DOHH2 (cell line): ENCODE results near the gene CD207.

Source experiments
- H3F3A ChIP-seq: fragments of 200-600 bp; sonication (generic), shearing (Covaris generic); 2 replicates; pipeline ENCODE4 v1.6.0; 2016; ENCODE audit warnings: antibody characterized with exemption, mild to moderate bottlenecking; ENCODE audit not compliant: control insufficient read depth, insufficient read depth
- H3K27ac ChIP-seq: fragments of 200-600 bp; sonication (generic); 2 replicates; pipeline ENCODE4 v1.5.1; 2014; ENCODE audit warnings: low read depth, mild to moderate bottlenecking, low read length, moderate library complexity
- H3K27me3 ChIP-seq: fragments of 200-600 bp; sonication (generic); 2 replicates; pipeline ENCODE4 v1.6.1; 2014; ENCODE audit warnings: mild to moderate bottlenecking, low read length, mixed read lengths; ENCODE audit not compliant: control insufficient read depth
- H3K36me3 ChIP-seq: fragments of 200-600 bp; sonication (generic); 2 replicates; pipeline ENCODE4 v1.6.1; 2014; ENCODE audit warnings: mild to moderate bottlenecking, low read length, moderate library complexity, mixed read lengths; ENCODE audit not compliant: control insufficient read depth
- H3K4me1 ChIP-seq: fragments of 200-600 bp; sonication (generic); 2 replicates; pipeline ENCODE4 v1.6.1; 2014; ENCODE audit warnings: mild to moderate bottlenecking, low read length, mixed read lengths; ENCODE audit not compliant: control insufficient read depth
- H3K4me2 ChIP-seq: fragments of 200-600 bp; sonication (generic); 2 replicates; pipeline ENCODE4 v1.6.0; 2014; ENCODE audit warnings: mild to moderate bottlenecking, low read length, moderate library complexity
- H3K4me3 ChIP-seq: fragments of 200-600 bp; sonication (generic); 2 replicates; pipeline ENCODE4 v1.5.1; 2014; ENCODE audit warnings: mild to moderate bottlenecking, low read length, mixed read lengths
- H3K79me2 ChIP-seq: fragments of 200-600 bp; sonication (generic); 2 replicates; pipeline ENCODE4 v1.6.1; 2014; ENCODE audit warnings: mild to moderate bottlenecking, low read length, mixed read lengths; ENCODE audit not compliant: control insufficient read depth
- H3K9me2 ChIP-seq: fragments of 200-600 bp; sonication (generic); replicated peaks from 2 replicates; pipeline ENCODE4 v1.6.1; 2014; ENCODE audit warnings: mild to moderate bottlenecking, low read length, mixed read lengths; ENCODE audit not compliant: control insufficient read depth
- H3K9me3 ChIP-seq: fragments of 200-600 bp; sonication (generic); 2 replicates; pipeline ENCODE4 v1.6.1; 2014; ENCODE audit warnings: antibody characterized with exemption, low read length, mixed read lengths; ENCODE audit not compliant: control insufficient read depth, insufficient read depth
- H4K20me1 ChIP-seq: fragments of 200-600 bp; sonication (generic); 2 replicates; pipeline ENCODE4 v1.6.0; 2014; ENCODE audit warnings: low read depth, mild to moderate bottlenecking, antibody characterized with exemption, low read length, moderate library complexity; ENCODE audit not compliant: control insufficient read depth, insufficient read depth
- EZH2phosphoT487 ChIP-seq: fragments of 200-600 bp; sonication (generic); IDR thresholded peaks from 2 replicates; pipeline ENCODE4 v1.6.1; 2017; ENCODE audit warnings: borderline replicate concordance, mild to moderate bottlenecking, antibody characterized with exemption, low read length, moderate library complexity, mixed read lengths
- TF ChIP-seq, protein P1 (sequence below): fragments of 200-600 bp; sonication (generic); IDR thresholded peaks from one replicate; pipeline ENCODE4 v1.5.1; 2014; ENCODE audit warnings: antibody characterized with exemption, mild to moderate bottlenecking, low read depth, low read length; ENCODE audit not compliant: poor library complexity, severe bottlenecking

CD207 gene

DNA sequence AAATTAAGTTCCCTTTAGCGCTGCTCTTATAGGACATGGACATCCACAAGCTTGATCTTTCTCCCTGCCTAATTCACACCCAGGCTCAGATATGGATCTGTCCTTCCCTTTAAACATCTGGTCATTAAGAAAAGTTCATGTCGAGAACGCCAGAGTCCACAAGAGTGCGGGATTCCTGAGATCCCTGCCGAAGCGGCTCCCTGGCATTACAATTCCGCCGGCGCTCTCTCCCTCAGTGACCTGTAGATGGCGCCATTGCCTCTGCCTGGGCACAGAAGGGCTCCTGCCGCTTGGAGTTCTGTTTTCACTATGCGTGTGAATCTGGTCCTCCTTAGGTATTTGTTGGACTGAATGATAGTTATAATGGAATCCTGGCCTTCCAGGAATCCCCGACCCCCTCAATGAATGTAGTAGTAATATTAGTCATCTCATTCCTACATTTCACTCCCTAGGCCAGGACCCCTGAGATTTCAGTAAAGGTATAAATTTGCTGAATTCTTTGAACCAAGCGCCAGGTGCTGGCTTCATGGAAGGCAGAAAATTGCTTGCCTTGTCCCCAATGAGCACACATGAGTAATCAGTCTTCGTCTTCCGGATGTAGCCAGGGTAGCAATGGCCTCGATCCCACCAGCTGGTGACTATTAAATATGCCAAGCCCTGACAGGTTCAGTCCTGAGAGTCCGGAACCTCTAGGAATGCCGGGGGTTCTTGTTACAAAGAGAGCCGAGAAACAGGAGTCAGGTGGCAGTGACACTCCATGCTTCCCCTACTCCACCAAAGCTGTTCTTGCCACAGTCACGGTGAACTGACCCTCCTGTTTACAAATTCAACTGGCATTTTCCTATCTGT lies 26.4 kb upstream of the CD207 start:
- Histone ChIP-seq H3K4me3 (no peak overlapping the region), H4K20me1 (no peaks in the 10 kb centered on the region), H3K27ac (no peak overlapping the region), H3F3A (no peaks in the 10 kb centered on the region), H3K9me3 (no peaks in the 10 kb centered on the region), H3K79me2 (no peaks in the 10 kb centered on the region), H3K27me3 (peaks cover 24% of the 10 kb centered on the region), H3K36me3 (no peaks in the 10 kb centered on the region), H3K9me2 (no peaks in the 10 kb centered on the region), H3K4me2 (no peak overlapping the region), H3K4me1 (no peaks in the 10 kb centered on the region)
- no peak for TF ChIP-seq EZH2phosphoT487
- TF ChIP-seq, protein P1, sequence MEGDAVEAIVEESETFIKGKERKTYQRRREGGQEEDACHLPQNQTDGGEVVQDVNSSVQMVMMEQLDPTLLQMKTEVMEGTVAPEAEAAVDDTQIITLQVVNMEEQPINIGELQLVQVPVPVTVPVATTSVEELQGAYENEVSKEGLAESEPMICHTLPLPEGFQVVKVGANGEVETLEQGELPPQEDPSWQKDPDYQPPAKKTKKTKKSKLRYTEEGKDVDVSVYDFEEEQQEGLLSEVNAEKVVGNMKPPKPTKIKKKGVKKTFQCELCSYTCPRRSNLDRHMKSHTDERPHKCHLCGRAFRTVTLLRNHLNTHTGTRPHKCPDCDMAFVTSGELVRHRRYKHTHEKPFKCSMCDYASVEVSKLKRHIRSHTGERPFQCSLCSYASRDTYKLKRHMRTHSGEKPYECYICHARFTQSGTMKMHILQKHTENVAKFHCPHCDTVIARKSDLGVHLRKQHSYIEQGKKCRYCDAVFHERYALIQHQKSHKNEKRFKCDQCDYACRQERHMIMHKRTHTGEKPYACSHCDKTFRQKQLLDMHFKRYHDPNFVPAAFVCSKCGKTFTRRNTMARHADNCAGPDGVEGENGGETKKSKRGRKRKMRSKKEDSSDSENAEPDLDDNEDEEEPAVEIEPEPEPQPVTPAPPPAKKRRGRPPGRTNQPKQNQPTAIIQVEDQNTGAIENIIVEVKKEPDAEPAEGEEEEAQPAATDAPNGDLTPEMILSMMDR, result peak; percentile 99

DNA sequence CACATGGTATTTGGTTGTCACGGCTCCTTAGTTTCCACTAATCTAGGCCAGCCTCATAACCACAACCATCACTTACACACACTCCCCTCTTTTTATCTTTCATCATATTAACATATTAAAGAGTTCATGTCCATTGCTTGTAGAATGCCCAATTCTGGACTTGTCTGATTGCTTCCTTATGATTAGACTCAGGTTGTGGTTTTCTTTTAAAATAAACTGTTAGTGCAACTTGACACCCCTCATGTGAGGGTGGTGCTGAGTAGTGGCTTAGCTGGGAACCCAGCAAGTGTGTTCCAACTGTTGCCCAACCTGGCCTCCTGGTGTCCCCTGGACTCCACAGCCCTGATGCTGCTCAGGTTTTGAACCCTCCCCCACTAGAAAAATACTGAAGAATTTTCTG lies 20.1 kb upstream of the CD207 start:
- no peaks in the 10 kb centered on the region for H3K4me1 ChIP-seq
- no peaks in the 10 kb centered on the region for H3K36me3 ChIP-seq
- H3F3A ChIP-seq, result no peaks in the 10 kb centered on the region
- H3K27me3 ChIP-seq, result peaks cover 16% of the 10 kb centered on the region
- H3K4me2 ChIP-seq, result no peak overlapping the region
- no peaks in the 10 kb centered on the region for H3K9me2 ChIP-seq
- no peak for TF ChIP-seq EZH2phosphoT487
- TF ChIP-seq, protein P1, result no peak
- H3K27ac ChIP-seq, result no peak overlapping the region
- H3K79me2 ChIP-seq, result no peaks in the 10 kb centered on the region
- H3K9me3 ChIP-seq, result no peaks in the 10 kb centered on the region
- H3K4me3 ChIP-seq, result no peak overlapping the region
- H4K20me1 ChIP-seq, result no peaks in the 10 kb centered on the region

DNA sequence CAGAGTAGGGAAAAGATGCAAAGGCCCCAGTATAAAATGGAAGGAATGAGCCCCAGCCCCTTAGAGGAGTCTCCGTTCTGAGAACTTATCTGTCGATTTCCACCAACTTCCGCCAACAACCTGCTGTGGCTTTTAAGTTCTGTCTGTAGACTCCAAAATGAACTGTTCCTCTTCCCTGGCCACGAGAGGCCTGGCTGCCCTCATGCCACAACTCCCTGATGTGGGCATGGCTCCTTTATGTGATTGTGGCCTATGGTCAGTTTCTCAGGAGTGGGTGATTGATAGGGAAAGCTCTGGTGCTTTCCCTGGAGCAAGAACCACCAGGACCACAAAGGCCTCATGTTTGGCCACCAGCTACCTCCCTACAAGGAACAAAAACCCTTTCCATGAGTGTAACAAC lies 18.8 kb upstream of the CD207 start:
- TF ChIP-seq, protein P1, result no peak
- TF ChIP-seq EZH2phosphoT487, result no peak
- Histone ChIP-seq H3K4me3 (no peak overlapping the region), H3K9me2 (no peaks in the 10 kb centered on the region), H3K36me3 (no peaks in the 10 kb centered on the region), H3K9me3 (no peaks in the 10 kb centered on the region), H3F3A (no peaks in the 10 kb centered on the region), H3K4me1 (no peaks in the 10 kb centered on the region), H3K27me3 (peaks cover 14% of the 10 kb centered on the region), H3K4me2 (no peak overlapping the region), H3K27ac (no peak overlapping the region), H4K20me1 (no peaks in the 10 kb centered on the region), H3K79me2 (no peaks in the 10 kb centered on the region)
